ENCODE data around the gene DIPK1A. TPM values are rescaled to one million over a fixed set of nuclear protein-coding genes. Genes with fewer than 3 reads are reported as not detected.
"Not testable (repeated sequence)": the region's sequence is repeated elsewhere in the genome, so short reads cannot be mapped to it uniquely, and the experiment has no call there.

The DIPK1A gene
- total and polyA plus RNA-seq, 4 experiments from 2014 or later: 14.5 to 29.1 (median 19.9) TPM

GRCh38 chr1:92972409-92973129 is 11.3 kb upstream of the DIPK1A start:
- ChIA-PET POLR2A (ENCODE audit: partially characterized antibody) (interaction anchor here (0.9 to 7.8 kb wide), 5 partner anchors 8 to 141 kb away, joined by 4 to 106 read pairs (median 24); partner anchors contain the start of genes DIPK1A and RPL5), CTCF (ENCODE audit: partially characterized antibody) (interaction anchor here (1.3 to 18.7 kb wide), 4 partner anchors 11 to 90 kb away, joined by 4 to 433 read pairs (median 15); partner anchors contain the start of gene DIPK1A)
- no peak overlapping the region for H3K27ac ChIP-seq (ENCODE audit: low read depth, low read length)
- H3K4me1 ChIP-seq (ENCODE audit: insufficient read depth, low read length): peaks cover 62% of the 10 kb centered on the region
- no peaks in the 10 kb centered on the region for H3K9me3 Mint-ChIP-seq
- peak overlapping the region in 5 of 8 donors; percentile 4 to 47 (median 40) for H3K4me3 Mint-ChIP-seq
- no peaks in the 10 kb centered on the region for H3K36me3 ChIP-seq (ENCODE audit: insufficient read depth, low read length)
- no peak for DNase-seq
- H3K4me1 Mint-ChIP-seq: peaks cover 29 to 59% (median 44%) of the 10 kb centered on the region in 4 donors
- H3K4me3 ChIP-seq (ENCODE audit: low read length in 2 of 2): no peak overlapping the region
- peak overlapping the region; percentile 18 to 81 (median 69) for H3K27ac Mint-ChIP-seq
- no peaks in the 10 kb centered on the region for H3K27me3 ChIP-seq (ENCODE audit: insufficient read depth, low read length)
- no peaks in the 10 kb centered on the region for H3K27me3 Mint-ChIP-seq
- intact Hi-C loops (cut with micrococcal nuclease): no loop called here
- H3K9me3 ChIP-seq (ENCODE audit: control insufficient read depth in 1 of 2, low read length in 2 of 2): no peaks in the 10 kb centered on the region
- peaks cover 0 to 2% of the 10 kb centered on the region in 2 donors for H3K36me3 Mint-ChIP-seq

GRCh38 chr1:92971932-92972331 is 10.7 kb upstream of the DIPK1A start:
- DNase-seq; H3K27me3 ChIP-seq (ENCODE audit: insufficient read depth, low read length); H3K9me3 ChIP-seq (ENCODE audit: control insufficient read depth in 1 of 2, low read length in 2 of 2); intact Hi-C loops (cut with micrococcal nuclease); H3K4me3 ChIP-seq (ENCODE audit: low read length in 2 of 2); H3K36me3 ChIP-seq (ENCODE audit: insufficient read depth, low read length); H3K9me3 Mint-ChIP-seq; H3K27me3 Mint-ChIP-seq; H3K36me3 Mint-ChIP-seq; H3K4me3 Mint-ChIP-seq; H3K27ac ChIP-seq (ENCODE audit: low read depth, low read length): not testable (repeated sequence)
- Mint-ChIP-seq H3K4me1 (peaks cover 26 to 52% (median 39%) of the 10 kb centered on the region in 4 donors), H3K27ac (peak overlapping the region in 1 of 7 donors; percentile 36)
- ChIA-PET CTCF (ENCODE audit: partially characterized antibody) (interaction anchor here (1.3 to 18.7 kb wide), 5 partner anchors 8 to 90 kb away, joined by 4 to 433 read pairs (median 50); partner anchors contain the start of gene DIPK1A), POLR2A (ENCODE audit: partially characterized antibody) (interaction anchor here (0.9 to 7.8 kb wide), 5 partner anchors 9 to 140 kb away, joined by 4 to 106 read pairs (median 24); partner anchors contain the start of genes DIPK1A and RPL5)
- H3K4me1 ChIP-seq (ENCODE audit: insufficient read depth, low read length): peaks cover 56% of the 10 kb centered on the region

GRCh38 chr1:92970990-92971689 is 9.9 kb upstream of the DIPK1A start:
- ChIA-PET POLR2A (ENCODE audit: partially characterized antibody) (interaction anchor here (1.5 to 7.8 kb wide), 4 partner anchors 9 to 22 kb away, joined by 5 to 106 read pairs (median 48); partner anchors contain the start of gene DIPK1A), CTCF (ENCODE audit: partially characterized antibody) (interaction anchor here (1.3 to 18.7 kb wide), 9 partner anchors 9 to 112 kb away, joined by 4 to 433 read pairs (median 9); partner anchors contain the start of gene DIPK1A)
- no peaks in the 10 kb centered on the region for H3K9me3 ChIP-seq (ENCODE audit: control insufficient read depth in 1 of 2, low read length in 2 of 2)
- no peaks in the 10 kb centered on the region for H3K36me3 Mint-ChIP-seq
- no peaks in the 10 kb centered on the region for H3K36me3 ChIP-seq (ENCODE audit: insufficient read depth, low read length)
- H3K4me3 Mint-ChIP-seq: no peak overlapping the region
- no peaks in the 10 kb centered on the region for H3K9me3 Mint-ChIP-seq
- intact Hi-C loops (cut with micrococcal nuclease): no loop called here
- no peak overlapping the region for H3K4me3 ChIP-seq (ENCODE audit: low read length in 2 of 2)
- H3K27me3 ChIP-seq (ENCODE audit: insufficient read depth, low read length): no peaks in the 10 kb centered on the region
- H3K4me1 ChIP-seq (ENCODE audit: insufficient read depth, low read length): peaks cover 51% of the 10 kb centered on the region
- H3K27me3 Mint-ChIP-seq: no peaks in the 10 kb centered on the region
- H3K27ac ChIP-seq (ENCODE audit: low read depth, low read length): no peak overlapping the region
- no peak for DNase-seq
- peak overlapping the region in 1 of 7 donors; percentile 63 for H3K27ac Mint-ChIP-seq
- H3K4me1 Mint-ChIP-seq: peaks cover 26 to 51% (median 38%) of the 10 kb centered on the region in 4 donors

GRCh38 chr1:92969517-92969916 is 8.3 kb upstream of the DIPK1A start:
- no peaks in the 10 kb centered on the region for H3K9me3 Mint-ChIP-seq
- H3K27ac Mint-ChIP-seq: no peak overlapping the region
- ChIA-PET POLR2A (ENCODE audit: partially characterized antibody) (interaction anchor here (2.3 to 11.5 kb wide), 5 partner anchors 7 to 24 kb away, joined by 15 to 244 read pairs (median 72); partner anchors contain the start of gene DIPK1A), CTCF (ENCODE audit: partially characterized antibody) (interaction anchor here (0.6 to 18.7 kb wide), 17 partner anchors 8 to 875 kb away, joined by 3 to 433 read pairs (median 9); partner anchors contain the start of gene DIPK1A)
- Histone ChIP-seq H3K36me3 (ENCODE audit: insufficient read depth, low read length) (no peaks in the 10 kb centered on the region), H3K27ac (ENCODE audit: low read depth, low read length) (no peak overlapping the region), H3K9me3 (ENCODE audit: control insufficient read depth in 1 of 2, low read length in 2 of 2) (no peaks in the 10 kb centered on the region), H3K4me1 (ENCODE audit: insufficient read depth, low read length) (peaks cover 51% of the 10 kb centered on the region), H3K27me3 (ENCODE audit: insufficient read depth, low read length) (no peaks in the 10 kb centered on the region), H3K4me3 (ENCODE audit: low read length in 2 of 2) (no peak overlapping the region)
- intact Hi-C loops (cut with micrococcal nuclease): loop anchor here (2.0 to 10.0 kb wide), 3 partner anchors 111 to 485 kb away; partner anchors contain the start of gene GFI1
- H3K4me1 Mint-ChIP-seq: peaks cover 19 to 37% (median 28%) of the 10 kb centered on the region in 4 donors
- no peaks in the 10 kb centered on the region for H3K36me3 Mint-ChIP-seq
- no peaks in the 10 kb centered on the region for H3K27me3 Mint-ChIP-seq
- DNase-seq: no peak
- H3K4me3 Mint-ChIP-seq: no peak overlapping the region

- intact Hi-C loops (cut with micrococcal nuclease): loop anchor here (1.0 to 10.0 kb wide), 6 partner anchors 9 to 484 kb away; partner anchors contain the start of gene GFI1
- H3K27ac ChIP-seq (ENCODE audit: low read depth, low read length): no peak overlapping the region
- H3K27ac Mint-ChIP-seq: peak overlapping the region; percentile 6 to 82 (median 49)
- H3K36me3 ChIP-seq (ENCODE audit: insufficient read depth, low read length): no peaks in the 10 kb centered on the region
- H3K27me3 ChIP-seq (ENCODE audit: insufficient read depth, low read length): no peaks in the 10 kb centered on the region
- no peaks in the 10 kb centered on the region for H3K27me3 Mint-ChIP-seq
- no peak overlapping the region for H3K4me3 ChIP-seq (ENCODE audit: low read length in 2 of 2)
- no peaks in the 10 kb centered on the region for H3K9me3 ChIP-seq (ENCODE audit: control insufficient read depth in 1 of 2, low read length in 2 of 2)
- H3K4me3 Mint-ChIP-seq: peak overlapping the region in 1 of 8 donors; percentile 57
- no peaks in the 10 kb centered on the region for H3K9me3 Mint-ChIP-seq
- peak in 4 of 5 donors; percentile 41 to 50 (median 46) for DNase-seq
- H3K4me1 ChIP-seq (ENCODE audit: insufficient read depth, low read length): peaks cover 56% of the 10 kb centered on the region
- ChIA-PET POLR2A (ENCODE audit: partially characterized antibody) (interaction anchor here (0.5 to 11.5 kb wide), 10 partner anchors 8 to 111 kb away, joined by 3 to 244 read pairs (median 3); partner anchors contain the start of gene MTF2), CTCF (ENCODE audit: partially characterized antibody) (interaction anchor here (0.6 to 18.7 kb wide), 30 partner anchors 8 to 132 kb away, joined by 3 to 433 read pairs (median 4); no protein-coding TSS in a partner anchor)
- no peaks in the 10 kb centered on the region for H3K36me3 Mint-ChIP-seq
- H3K4me1 Mint-ChIP-seq: peaks cover 16 to 32% (median 23%) of the 10 kb centered on the region in 4 donors
Measured at GRCh38 chr1:92968138-92969032, 7.1 kb upstream of the DIPK1A start.

- no peaks in the 10 kb centered on the region for H3K27me3 Mint-ChIP-seq
- no peaks in the 10 kb centered on the region for H3K36me3 ChIP-seq (ENCODE audit: insufficient read depth, low read length)
- no peaks in the 10 kb centered on the region for H3K27me3 ChIP-seq (ENCODE audit: insufficient read depth, low read length)
- H3K27ac Mint-ChIP-seq: no peak overlapping the region
- peak; percentile 71 to 78 (median 73) for DNase-seq
- peak overlapping the region in 1 of 2 donors; percentile 32 for H3K4me3 ChIP-seq (ENCODE audit: low read length in 2 of 2)
- H3K27ac ChIP-seq (ENCODE audit: low read depth, low read length): peak overlapping the region; percentile 98
- CTCF ChIA-PET (ENCODE audit: partially characterized antibody): interaction anchor here (1.0 to 12.3 kb wide), 7 partner anchors 9 to 109 kb away, joined by 3 to 263 read pairs (median 63); no protein-coding TSS in a partner anchor
- H3K36me3 Mint-ChIP-seq: peaks cover 0 to 11% of the 10 kb centered on the region in 2 donors
- peaks cover 56% of the 10 kb centered on the region for H3K4me1 ChIP-seq (ENCODE audit: insufficient read depth, low read length)
- peaks cover 12 to 24% (median 16%) of the 10 kb centered on the region in 4 donors for H3K4me1 Mint-ChIP-seq
- no peaks in the 10 kb centered on the region for H3K9me3 ChIP-seq (ENCODE audit: control insufficient read depth in 1 of 2, low read length in 2 of 2)
- H3K4me3 Mint-ChIP-seq: no peak overlapping the region
- intact Hi-C loops (cut with micrococcal nuclease): loop anchor here (5.0 to 10.0 kb wide), 4 partner anchors 380 to 1943 kb away; partner anchors contain the start of genes DR1, GFI1 and ZNF644
- peaks cover 0 to 2% (median 0%) of the 10 kb centered on the region in 8 donors for H3K9me3 Mint-ChIP-seq
- POLR2A ChIA-PET (ENCODE audit: partially characterized antibody): interaction anchor here (1.0 to 11.5 kb wide), 8 partner anchors 8 to 133 kb away, joined by 3 to 244 read pairs (median 32); partner anchors contain the start of gene RPL5
Measured at GRCh38 chr1:92964998-92965397, 3.7 kb upstream of the DIPK1A start.
